ENCODE measurements around the gene GOLPH3L. TPM values are rescaled to one million over a fixed set of nuclear protein-coding genes. Genes with fewer than 3 reads are reported as not detected.
"Not testable (repeated sequence)": the region's sequence is repeated elsewhere in the genome, so short reads cannot be mapped to it uniquely, and the experiment has no call there.

Gene GOLPH3L
- total RNA-seq, 4 donors from 2014 or later = 9.8 to 18.6 (median 15.7) TPM

- peaks cover 17 to 25% of the 10 kb centered on the region in 2 donors for H3K4me1 ChIP-seq
- H3K36me3 ChIP-seq = peaks cover 0 to 31% of the 10 kb centered on the region in 2 donors
- peak; percentile 95 to 96 for TF ChIP-seq POLR2A (IDR thresholded peaks at IDR 0.05)
- TF ChIP-seq CTCF (IDR thresholded peaks at IDR 0.05 in 4 of 5, conservative IDR thresholded peaks at IDR 0.05 in 1 of 5) = no peak
- H3K27ac ChIP-seq = peak within 1 kb of the TSS; percentile 95 to 99 (median 97)
- no peaks in the 10 kb centered on the region for H3K27me3 ChIP-seq
- H3K9me3 ChIP-seq = no peaks in the 10 kb centered on the region
- ATAC-seq = peak; percentile 94 to 97
- in situ Hi-C loops (cut with MboI; ENCODE audit: low sequenced_read_pairs in 4 of 4) (loop anchor here in 3 of 4 donors (5.0 to 10.0 kb wide), 2 partner anchors 65 to 67 kb away; no protein-coding TSS in a partner anchor), intact Hi-C loops (cut with DNase I; ENCODE audit: low total_unique reads) (loop anchor here (1.0 to 5.0 kb wide), 7 partner anchors 50 to 378 kb away; partner anchors contain the start of genes ARNT, GOLPH3L, MCL1 and MINDY1)
- DNase-seq = peak; percentile 99
- peak within 1 kb of the TSS; percentile 77 to 92 (median 80) for H3K4me3 ChIP-seq
Measured at GRCh38 chr1:150629115-150629928, 67.6 kb downstream of the GOLPH3L start, which contains the start of gene ENSA. TSS of gene ENSA (minus strand) at chr1:150629612. CDS start at chr1:150629470, 142 bp downstream.

- DNase-seq = no peak
- H3K36me3 ChIP-seq = peaks cover 0 to 37% of the 10 kb centered on the region in 2 donors
- peak overlapping the region; percentile 77 to 92 (median 80) for H3K4me3 ChIP-seq
- peak in 1 of 2 donors; percentile 1 for ATAC-seq
- H3K27ac ChIP-seq = peak overlapping the region; percentile 95 to 99 (median 97)
- TF ChIP-seq CTCF (IDR thresholded peaks at IDR 0.05 in 4 of 5, conservative IDR thresholded peaks at IDR 0.05 in 1 of 5) = no peak
- no peak for TF ChIP-seq POLR2A (IDR thresholded peaks at IDR 0.05)
- H3K9me3 ChIP-seq = no peaks in the 10 kb centered on the region
- intact Hi-C loops (cut with DNase I; ENCODE audit: low total_unique reads) (loop anchor here (1.0 to 5.0 kb wide), 7 partner anchors 49 to 379 kb away; partner anchors contain the start of genes ARNT, GOLPH3L, MCL1 and MINDY1), in situ Hi-C loops (cut with MboI; ENCODE audit: low sequenced_read_pairs in 4 of 4) (loop anchor here in 3 of 4 donors (5.0 to 10.0 kb wide), 2 partner anchors 64 to 66 kb away; no protein-coding TSS in a partner anchor)
- H3K4me1 ChIP-seq = peaks cover 17 to 25% of the 10 kb centered on the region in 2 donors
- H3K27me3 ChIP-seq = no peaks in the 10 kb centered on the region
Measured at GRCh38 chr1:150628766-150629114, 68.2 kb downstream of the GOLPH3L start.

DNA sequence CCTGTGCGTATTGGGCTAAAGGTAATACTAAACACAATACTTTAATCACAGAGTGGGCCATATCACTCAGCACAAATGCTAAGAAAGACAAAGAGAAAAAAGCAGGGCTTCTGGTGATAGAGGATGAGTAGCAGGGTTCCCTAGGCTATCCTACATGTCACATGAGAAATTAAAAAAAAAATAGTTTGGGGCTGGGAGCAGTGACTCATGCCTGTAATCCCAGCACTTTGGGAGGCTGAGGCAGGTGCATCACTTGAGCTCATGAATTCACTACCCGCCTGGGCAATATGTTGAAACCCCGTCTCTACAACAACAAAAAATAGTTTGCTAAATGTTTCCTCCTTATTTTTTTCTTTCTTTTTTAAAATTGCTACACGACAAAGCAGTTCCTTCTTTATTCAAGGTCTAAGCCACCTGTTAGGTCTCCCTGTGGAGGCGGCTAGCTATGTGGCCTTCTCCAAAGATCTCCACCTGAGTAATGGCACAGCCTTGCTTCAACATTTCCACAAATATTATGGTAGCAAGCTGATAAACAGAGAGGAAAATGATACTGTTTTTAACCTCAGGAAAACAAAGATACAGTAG lies 69.0 kb downstream of the GOLPH3L start:
- Histone ChIP-seq H3K36me3 (peaks cover 0 to 45% of the 10 kb centered on the region in 2 donors), H3K4me3 (peak overlapping the region; percentile 77 to 92 (median 80)), H3K27me3 (no peaks in the 10 kb centered on the region), H3K9me3 (no peaks in the 10 kb centered on the region), H3K27ac (peak overlapping the region; percentile 95 to 99 (median 97)), H3K4me1 (peaks cover 20 to 26% of the 10 kb centered on the region in 2 donors)
- no peak for ATAC-seq
- TF ChIP-seq CTCF (IDR thresholded peaks at IDR 0.05 in 4 of 5, conservative IDR thresholded peaks at IDR 0.05 in 1 of 5) = no peak
- no peak for TF ChIP-seq POLR2A (IDR thresholded peaks at IDR 0.05)
- in situ Hi-C loops (cut with MboI; ENCODE audit: low sequenced_read_pairs in 4 of 4) (loop anchor here in 3 of 4 donors (5.0 to 10.0 kb wide), 2 partner anchors 63 to 66 kb away; no protein-coding TSS in a partner anchor), intact Hi-C loops (cut with DNase I; ENCODE audit: low total_unique reads) (loop anchor here (2.0 to 5.0 kb wide), 5 partner anchors 69 to 379 kb away; partner anchors contain the start of genes ARNT, GOLPH3L, MINDY1 and PRUNE1)
- peak in 1 of 2 donors; percentile 35 for DNase-seq

- intact Hi-C loops (cut with DNase I; ENCODE audit: low total_unique reads) = loop anchor here (5.0 kb wide), 4 partner anchors 139 to 381 kb away; partner anchors contain the start of genes ARNT, MINDY1, PRUNE1 and TARS2
- Histone ChIP-seq H3K27me3 (no peaks in the 10 kb centered on the region), H3K9me3 (no peaks in the 10 kb centered on the region), H3K4me1 (peaks cover 36 to 44% of the 10 kb centered on the region in 2 donors), H3K4me3 (no peak overlapping the region), H3K27ac (peak overlapping the region; percentile 10 to 70 (median 24)), H3K36me3 (peaks cover 0 to 57% of the 10 kb centered on the region in 2 donors)
- DNase-seq = no peak
- ATAC-seq = no peak
- in situ Hi-C loops (cut with MboI; ENCODE audit: low sequenced_read_pairs in 4 of 4) = loop anchor here in 3 of 4 donors (5.0 to 10.0 kb wide), 2 partner anchors 61 to 64 kb away; no protein-coding TSS in a partner anchor
- TF ChIP-seq CTCF (IDR thresholded peaks at IDR 0.05 in 4 of 5, conservative IDR thresholded peaks at IDR 0.05 in 1 of 5) (no peak), POLR2A (IDR thresholded peaks at IDR 0.05) (no peak)
Measured at GRCh38 chr1:150626150-150626549, 70.8 kb downstream of the GOLPH3L start.

GRCh38 chr1:150624546-150624945 lies 72.4 kb downstream of the GOLPH3L start:
- in situ Hi-C loops (cut with MboI; ENCODE audit: low sequenced_read_pairs in 4 of 4) = loop anchor here in 3 of 4 donors (5.0 to 10.0 kb wide), 2 partner anchors 60 to 67 kb away; no protein-coding TSS in a partner anchor
- intact Hi-C loops (cut with DNase I; ENCODE audit: low total_unique reads); DNase-seq; H3K27me3 ChIP-seq; H3K9me3 ChIP-seq; H3K4me3 ChIP-seq; ATAC-seq: not testable (repeated sequence)
- Histone ChIP-seq H3K36me3 (peaks cover 0 to 64% of the 10 kb centered on the region in 2 donors), H3K27ac (peak overlapping the region in 3 of 4 donors; percentile 11 to 78 (median 70)), H3K4me1 (peaks cover 50 to 52% of the 10 kb centered on the region in 2 donors)

DNA sequence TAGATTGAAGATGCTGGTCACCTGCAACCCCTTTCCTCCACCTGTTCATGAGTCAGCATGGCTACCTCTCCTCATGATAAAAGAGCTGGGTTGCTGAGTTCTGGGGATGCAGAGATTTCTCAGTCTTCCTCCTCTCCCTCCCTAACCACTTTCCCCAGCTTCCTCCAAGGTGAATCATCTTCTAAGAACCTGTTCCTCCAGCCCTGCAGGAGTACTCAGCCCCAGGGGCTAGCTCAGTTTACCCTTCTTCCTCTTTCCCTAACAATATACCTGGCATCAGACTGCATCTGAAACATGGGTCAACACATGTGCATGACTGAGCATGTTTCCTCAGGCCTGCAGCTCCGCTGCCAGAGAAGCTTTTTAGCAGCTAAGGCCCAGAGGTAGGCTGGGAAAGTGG lies 72.8 kb downstream of the GOLPH3L start:
- H3K4me1 ChIP-seq = peaks cover 54 to 56% of the 10 kb centered on the region in 2 donors
- ATAC-seq; H3K4me3 ChIP-seq; H3K27me3 ChIP-seq; DNase-seq; intact Hi-C loops (cut with DNase I; ENCODE audit: low total_unique reads); H3K9me3 ChIP-seq: not testable (repeated sequence)
- in situ Hi-C loops (cut with MboI; ENCODE audit: low sequenced_read_pairs in 4 of 4) = loop anchor here in 3 of 4 donors (5.0 to 10.0 kb wide), 2 partner anchors 59 to 67 kb away; no protein-coding TSS in a partner anchor
- H3K27ac ChIP-seq = peak overlapping the region in 3 of 4 donors; percentile 11 to 78 (median 70)
- peaks cover 0 to 64% of the 10 kb centered on the region in 2 donors for H3K36me3 ChIP-seq
